ENCODE measurements around the gene SDK2. TPM values are rescaled to one million over a fixed set of nuclear protein-coding genes. Genes with fewer than 3 reads are reported as not detected.

Gene SDK2
- total and polyA plus RNA-seq, 2 of the 8 experiments (the other 6 are each of a cell fraction or from before 2014, with no cell fraction given) = 3.9 to 4.1 TPM

GRCh38 chr17:73293031-73293430, 351.2 kb downstream of the SDK2 start:
- no peak overlapping the region for H3K14ac ChIP-seq (ENCODE audit: insufficient read length)
- H4K5ac ChIP-seq (ENCODE audit: insufficient read length, low read depth, low read length) = no peak overlapping the region
- H3K4me2 ChIP-seq (ENCODE audit: insufficient read depth in 1 of 2, low read depth in 2 of 2, low read length in 2 of 2) = no peak overlapping the region
- no peak overlapping the region for H2BK120ac ChIP-seq (replicated peaks; ENCODE audit: low read depth, low read length)
- H3K4me1 ChIP-seq (replicated peaks in 1 of 4; ENCODE audit: control insufficient read depth in 3 of 4, insufficient read depth in 4 of 4, low read length in 3 of 4) = peaks cover 0 to 5% (median 0%) of the 10 kb centered on the region in 4 experiments; a peak in 1 of 7 replicates
- H3K4me3 ChIP-seq (ENCODE audit: extremely low read depth in 1 of 4, insufficient read depth in 2 of 4, low read depth in 3 of 4, low read length in 4 of 4) = no peak overlapping the region
- no peak overlapping the region for H3K4ac ChIP-seq (replicated peaks; ENCODE audit: insufficient read length, low read depth, low read length)
- CTCF ChIA-PET (ENCODE audit: partially characterized antibody) = interaction anchor here (1.2 kb wide), 1 partner anchor 21 kb away, joined by 3 read pairs; no protein-coding TSS in a partner anchor
- no peak overlapping the region for H2BK5ac ChIP-seq (ENCODE audit: low read depth, low read length)
- no peaks in the 10 kb centered on the region for H3K9me3 ChIP-seq (ENCODE audit: insufficient read depth in 2 of 2, low read depth in 1 of 2, low read length in 1 of 2)
- no peak for FAIRE-seq
- H3K23me2 ChIP-seq (ENCODE audit: low read depth, low read length) = no peaks in the 10 kb centered on the region; the same call in 1 of the 2 replicates
- no peak overlapping the region for H2BK12ac ChIP-seq (ENCODE audit: low read depth, low read length)
- H3K9ac ChIP-seq (replicated peaks in 1 of 4; ENCODE audit: extremely low read depth in 1 of 4, low read depth in 3 of 4, low read length in 3 of 4) = no peak overlapping the region
- no peaks in the 10 kb centered on the region for H3K27me3 ChIP-seq (replicated peaks in 1 of 4; ENCODE audit: control insufficient read depth in 3 of 4, extremely low read depth in 1 of 4, insufficient read depth in 3 of 4, low read length in 3 of 4)
- no peak overlapping the region for H3K23ac ChIP-seq (ENCODE audit: insufficient read length)
- POLR2A ChIA-PET (ENCODE audit: partially characterized antibody) = no interaction called here
- H3K27ac ChIP-seq (ENCODE audit: low read depth, low read length) = no peak overlapping the region; the same call in 1 of the 2 replicates
- no peak overlapping the region for H2BK20ac ChIP-seq (ENCODE audit: low read length)
- H4K8ac ChIP-seq (ENCODE audit: extremely low read depth, insufficient read depth, low read length) = no peak overlapping the region
- no peak overlapping the region for H2AK5ac ChIP-seq (ENCODE audit: low read depth, low read length)
- no peak overlapping the region for H2BK15ac ChIP-seq (ENCODE audit: low read length)
- H2AFZ ChIP-seq (ENCODE audit: low read length) = no peak overlapping the region
- H3K79me2 ChIP-seq (ENCODE audit: control insufficient read depth in 1 of 2, insufficient read depth in 2 of 2, low read length in 2 of 2) = peaks cover 0 to 5% of the 10 kb centered on the region in 2 experiments; a peak in 1 of 4 replicates
- WGBS, 2 experiments (ENCODE audit: extremely low coverage in 1 of 2, insufficient coverage in 1 of 2, insufficient read length in 1 of 2, insufficient replicate concordance in 2 of 2, low coverage in 1 of 2, low lambda C conversion rate in 2 of 2, missing lambda C conversion rate in 1 of 2) = 92% methylated on average over 11 of the region's 11 CpGs; no CpG with 5 or more reads in 1 of the 2 experiments
- H4K20me1 ChIP-seq (replicated peaks in 1 of 2; ENCODE audit: control insufficient read depth in 1 of 2, insufficient read depth in 2 of 2, low read length in 2 of 2) = peaks cover 4% of the 10 kb centered on the region in 2 experiments
- no peak for TF ChIP-seq CTCF (IDR thresholded peaks at IDR 0.05; ENCODE audit: control extremely low read depth in 1 of 3, insufficient read depth in 1 of 3, low read depth in 1 of 3, low read length in 3 of 3)
- no peaks in the 10 kb centered on the region for H3K36me3 ChIP-seq (ENCODE audit: control insufficient read depth in 2 of 4, insufficient read depth in 4 of 4, low read length in 3 of 4)
- DNase-seq (ENCODE audit: low read depth in 1 of 2, low spot score in 2 of 2) = no peak
- no peak overlapping the region for H4K91ac ChIP-seq (replicated peaks; ENCODE audit: insufficient read length, low read length)
- H3K18ac ChIP-seq (ENCODE audit: extremely low read depth, low read length) = no peak overlapping the region
- H3K56ac ChIP-seq (replicated peaks; ENCODE audit: insufficient read length, low read depth, low read length) = no peak overlapping the region
- H3K79me1 ChIP-seq (ENCODE audit: low read depth, low read length) = peaks cover 8% of the 10 kb centered on the region
